Right ventricle myocardium inferior (tissue), 1 donor: ENCODE data around the gene SIRT1. TPM values are rescaled to one million over a fixed set of nuclear protein-coding genes. Genes with fewer than 3 reads are reported as not detected.
"Not testable (repeated sequence)": the region's sequence is repeated elsewhere in the genome, so short reads cannot be mapped to it uniquely, and the experiment has no call there.

Source experiments
- ATAC-seq: fragments of 200-7000 bp; cut with Tn5 transposase; one replicate; pipeline ENCODE4 v1.9.1; 2020; ENCODE audit warnings: mild to moderate bottlenecking, moderate library complexity
- DNase-seq: peaks from one replicate; pipeline ENCODE4 v3.0.0; 2021; ENCODE audit errors: missing footprints
- intact Hi-C: fragments of 100-400 bp; cut with DNase I; formaldehyde crosslinking; loops from one replicate; pipeline ENCODE4 v1.11.0; 2022
- total RNA-seq: library from RNA; stranded (reverse); fragmentation: NEBNext Ultra II Directional; extraction: Animal tissue kit (Norgen Biotek cat#: 25700); gene quantifications from one replicate; pipeline ENCODE4 v1.2.1, GENCODE V29; 2021
- donor health status: DM: no; HTN: yes; CAD: no; lungs with severe emphysema.

Gene SIRT1
- total RNA-seq, 1 donor from 2014 or later: 10.9 TPM

DNA sequence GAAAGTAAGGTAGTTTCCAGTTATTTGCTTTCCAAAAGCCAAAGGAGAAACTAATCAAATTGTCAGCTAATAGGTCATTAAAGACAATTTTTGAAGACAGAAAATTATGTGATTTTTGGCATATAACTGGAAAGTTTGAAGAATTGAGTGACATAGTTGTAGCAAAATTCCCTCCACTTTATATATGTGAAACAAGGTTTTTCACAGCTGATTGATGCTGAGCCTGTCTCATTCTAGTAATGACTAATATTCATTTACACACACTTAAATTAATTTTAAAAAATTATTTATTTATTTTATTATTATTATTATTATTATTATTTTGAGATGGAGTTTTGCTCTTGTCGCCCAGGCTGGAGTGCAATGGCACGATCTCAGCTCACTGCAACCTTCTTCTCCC lies 16.3 kb upstream of the SIRT1 start:
- intact Hi-C loops: no loop called here
- ATAC-seq (no peak), DNase-seq (no peak)

DNA sequence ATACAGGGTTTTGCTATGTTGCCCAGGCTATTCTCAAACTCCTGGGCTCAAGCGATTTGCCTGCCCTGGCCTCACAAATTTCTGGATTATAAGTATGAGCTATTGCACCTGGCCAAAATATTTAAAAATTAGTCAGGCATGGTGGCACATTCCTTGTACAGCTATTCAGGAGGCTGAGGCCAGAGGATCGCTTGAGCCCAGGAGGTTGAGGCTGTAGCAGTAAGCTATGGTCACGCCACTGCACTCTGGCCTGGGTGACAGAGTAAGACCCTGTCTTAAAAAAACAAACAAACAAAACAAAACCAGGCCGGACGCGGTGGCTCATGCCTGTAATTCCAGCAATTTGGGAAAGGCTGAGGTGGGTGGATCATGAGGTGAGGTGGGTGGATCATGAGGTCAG lies 14.5 kb upstream of the SIRT1 start:
- ATAC-seq (no peak), DNase-seq (no peak)
- intact Hi-C loops: no loop called here

DNA sequence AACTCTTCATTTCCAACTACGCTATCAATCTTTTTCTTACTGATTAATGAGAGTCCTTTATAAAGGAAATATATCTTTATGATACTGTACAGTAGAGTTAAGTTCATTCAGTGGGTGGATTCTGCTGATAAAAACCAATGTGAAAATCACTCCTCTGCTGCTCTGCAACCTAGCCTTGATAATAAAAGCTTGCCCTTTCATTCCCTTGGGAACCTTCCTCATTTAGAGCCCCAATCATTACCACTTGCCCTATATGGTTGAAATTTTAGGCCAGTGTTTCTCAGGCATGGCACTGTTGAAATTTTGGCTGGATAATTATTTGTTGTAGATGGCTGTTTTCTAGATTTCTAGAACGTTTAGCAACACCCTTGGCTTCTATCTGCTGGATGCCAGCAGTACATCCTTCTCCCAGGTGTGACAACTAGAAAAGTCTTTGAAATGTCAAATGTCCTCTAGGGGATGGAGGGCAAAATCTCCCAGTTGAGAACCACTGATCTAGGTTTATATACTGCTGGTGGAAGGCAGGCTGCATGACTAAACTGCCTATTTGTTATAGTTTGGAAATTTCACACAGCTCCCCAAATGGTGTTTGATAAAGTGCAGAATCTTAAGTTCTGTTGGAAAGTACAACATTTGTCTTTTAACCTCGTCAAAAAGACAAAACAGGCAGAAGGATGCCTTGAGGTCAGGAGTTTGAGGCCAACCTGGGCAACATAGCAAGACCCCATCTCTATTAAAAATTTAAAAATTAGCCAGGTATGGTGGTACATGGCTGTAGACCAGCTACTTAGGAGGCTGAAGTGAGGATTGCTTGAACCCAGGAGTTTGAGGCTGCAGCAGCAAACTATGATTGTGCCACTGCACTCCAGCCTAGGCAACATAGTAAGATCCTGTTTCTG lies 8.9 kb upstream of the SIRT1 start:
- ATAC-seq: no peak
- no peak for DNase-seq
- intact Hi-C loops: no loop called here

DNA sequence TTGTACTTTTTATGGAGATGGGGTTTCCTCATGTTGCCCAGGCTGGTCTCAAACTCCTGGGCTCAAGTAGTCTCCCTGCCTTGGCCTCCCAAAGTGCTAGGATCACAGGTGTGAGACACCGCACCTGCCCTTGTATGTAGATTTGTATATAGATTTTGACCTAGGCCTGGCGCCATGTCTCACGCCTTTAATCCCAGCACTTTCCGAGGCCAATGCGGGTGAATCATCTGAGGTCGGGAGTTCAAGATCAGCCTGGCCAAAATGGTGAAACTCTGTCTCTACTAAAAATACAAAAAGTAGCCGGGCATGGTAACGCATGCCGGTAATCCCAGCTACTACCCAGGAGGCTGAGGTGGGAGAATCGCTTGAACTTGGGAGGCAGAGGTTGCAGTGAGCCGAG lies 7.0 kb upstream of the SIRT1 start:
- intact Hi-C loops, DNase-seq, ATAC-seq: not testable (repeated sequence)

DNA sequence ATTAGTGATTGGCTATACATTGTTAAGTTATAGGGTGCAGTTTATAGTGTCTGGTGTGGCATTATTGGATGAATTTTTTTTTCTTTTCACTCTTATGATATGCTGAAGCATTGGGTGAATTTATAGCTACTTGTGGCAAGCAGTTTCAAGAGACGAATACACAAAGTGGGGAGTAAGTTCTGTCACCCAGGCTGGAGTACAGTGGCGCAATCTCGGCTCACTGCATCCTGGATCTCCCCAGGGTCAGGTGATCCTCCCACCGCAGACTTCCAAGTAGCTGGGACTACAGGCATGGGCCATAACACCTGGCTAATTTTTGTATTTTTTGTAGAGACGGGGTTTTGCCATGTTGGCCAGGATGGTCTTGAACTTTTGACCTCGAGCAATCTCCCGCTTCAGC lies 6.3 kb upstream of the SIRT1 start:
- no peak for DNase-seq
- no peak for ATAC-seq
- intact Hi-C loops: no loop called here

DNA sequence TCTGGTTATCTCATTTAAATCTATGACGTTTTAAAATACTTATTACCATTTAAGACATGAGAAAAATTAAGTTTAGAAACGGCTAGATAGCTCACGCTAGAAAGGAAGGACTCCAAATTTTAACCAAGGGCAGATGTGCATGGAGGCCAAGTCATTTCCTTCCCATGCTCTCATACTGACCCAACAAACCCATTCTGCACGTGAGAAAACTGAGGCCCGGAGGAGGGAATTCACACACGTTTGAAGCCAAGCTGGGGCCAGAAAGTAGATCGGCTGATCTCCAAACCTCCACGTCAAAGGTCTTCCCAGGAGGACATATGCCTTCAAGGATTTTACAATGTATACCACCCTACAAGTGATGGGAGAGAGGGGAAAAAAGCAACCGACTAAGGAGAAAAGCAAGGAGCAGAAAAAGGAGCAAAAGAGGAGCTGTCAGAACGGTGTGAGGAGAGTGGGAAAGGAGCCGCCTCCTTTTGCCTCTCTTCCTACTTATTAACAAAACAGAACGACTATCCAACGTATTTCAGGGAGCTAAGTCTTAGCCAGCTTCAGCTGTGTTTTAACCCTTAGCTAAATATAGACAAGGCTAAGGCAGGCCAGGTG lies 645 bp upstream of the SIRT1 start:
- ATAC-seq (no peak), DNase-seq (no peak)
- intact Hi-C loops: loop anchor here (2.0 to 10.0 kb wide), 2 partner anchors 191 to 447 kb away; partner anchors contain the start of gene HERC4

DNA sequence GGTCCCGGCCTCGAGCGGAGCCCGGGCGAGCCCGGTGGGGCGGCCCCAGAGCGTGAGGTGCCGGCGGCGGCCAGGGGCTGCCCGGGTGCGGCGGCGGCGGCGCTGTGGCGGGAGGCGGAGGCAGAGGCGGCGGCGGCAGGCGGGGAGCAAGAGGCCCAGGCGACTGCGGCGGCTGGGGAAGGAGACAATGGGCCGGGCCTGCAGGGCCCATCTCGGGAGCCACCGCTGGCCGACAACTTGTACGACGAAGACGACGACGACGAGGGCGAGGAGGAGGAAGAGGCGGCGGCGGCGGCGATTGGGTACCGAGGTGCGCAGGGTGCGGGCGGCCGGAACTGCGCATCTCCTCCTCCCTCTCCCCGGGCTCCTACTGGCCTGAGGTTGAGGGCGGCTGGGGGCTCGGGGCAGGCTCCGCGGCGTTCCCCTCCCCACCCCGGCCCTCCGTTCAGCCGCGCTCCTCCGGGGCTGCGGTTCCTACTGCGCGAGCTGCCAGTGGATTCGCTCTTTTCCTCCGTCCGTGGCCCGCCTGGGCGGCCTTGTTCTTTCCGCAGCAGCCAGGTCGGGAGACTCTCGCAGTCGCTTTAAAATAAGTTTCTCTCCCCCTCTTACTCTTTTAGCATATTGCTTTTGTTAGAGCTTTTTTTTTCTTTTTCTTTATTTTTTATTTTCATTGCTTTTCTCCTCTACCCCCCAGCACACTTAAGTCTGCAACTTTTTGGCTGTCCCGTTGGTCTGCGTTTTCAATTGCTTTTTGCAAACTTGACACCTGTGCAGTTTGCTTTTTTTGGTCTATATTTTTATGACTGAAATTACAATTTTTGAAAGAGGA lies 600 bp downstream of the SIRT1 start:
- intact Hi-C loops: loop anchor here (2.0 to 10.0 kb wide), 2 partner anchors 190 to 446 kb away; partner anchors contain the start of gene HERC4
- DNase-seq: peak; percentile 92
- ATAC-seq: peak; percentile 82

DNA sequence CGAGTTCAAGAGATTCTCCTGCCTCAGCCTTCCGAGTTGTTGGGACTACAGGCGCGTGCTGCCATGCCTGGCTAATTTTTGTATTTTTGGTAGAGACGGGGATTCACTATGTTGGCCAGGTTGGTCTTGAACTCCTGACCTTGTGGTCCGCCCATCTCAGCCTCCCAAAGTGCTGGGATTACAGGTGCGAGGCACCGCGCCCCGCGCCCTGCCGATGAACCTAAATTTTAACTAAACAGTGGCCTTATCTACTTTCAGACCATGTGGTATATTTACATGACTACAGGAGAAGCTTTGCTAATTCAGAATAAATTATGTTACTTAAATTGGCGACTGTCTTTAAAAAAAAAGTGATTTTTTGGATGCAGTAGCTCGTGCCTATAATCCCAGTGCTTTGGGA lies 9.2 kb downstream of the SIRT1 start:
- ATAC-seq (no peak), DNase-seq (no peak)
- intact Hi-C loops: no loop called here

DNA sequence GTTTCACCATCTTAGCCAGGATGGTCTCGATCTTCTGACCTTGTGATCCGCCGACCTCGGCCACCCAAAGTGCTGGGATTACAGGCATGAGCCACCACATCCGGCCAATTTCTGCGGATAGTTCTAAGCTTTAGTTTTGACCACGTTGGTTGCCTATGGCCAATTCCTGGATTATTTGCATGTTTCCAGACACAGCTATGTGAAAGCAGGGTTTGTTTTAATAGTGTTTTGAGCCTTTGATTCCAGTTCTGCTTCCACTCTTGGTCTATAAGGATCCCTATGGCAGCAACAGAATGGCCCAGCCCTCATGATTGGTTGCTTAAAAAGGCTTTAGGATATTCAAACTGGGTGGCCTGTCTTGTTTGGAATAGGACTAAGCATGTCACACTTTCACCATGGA lies 19.1 kb downstream of the SIRT1 start:
- no peak for DNase-seq
- intact Hi-C loops: no loop called here

DNA sequence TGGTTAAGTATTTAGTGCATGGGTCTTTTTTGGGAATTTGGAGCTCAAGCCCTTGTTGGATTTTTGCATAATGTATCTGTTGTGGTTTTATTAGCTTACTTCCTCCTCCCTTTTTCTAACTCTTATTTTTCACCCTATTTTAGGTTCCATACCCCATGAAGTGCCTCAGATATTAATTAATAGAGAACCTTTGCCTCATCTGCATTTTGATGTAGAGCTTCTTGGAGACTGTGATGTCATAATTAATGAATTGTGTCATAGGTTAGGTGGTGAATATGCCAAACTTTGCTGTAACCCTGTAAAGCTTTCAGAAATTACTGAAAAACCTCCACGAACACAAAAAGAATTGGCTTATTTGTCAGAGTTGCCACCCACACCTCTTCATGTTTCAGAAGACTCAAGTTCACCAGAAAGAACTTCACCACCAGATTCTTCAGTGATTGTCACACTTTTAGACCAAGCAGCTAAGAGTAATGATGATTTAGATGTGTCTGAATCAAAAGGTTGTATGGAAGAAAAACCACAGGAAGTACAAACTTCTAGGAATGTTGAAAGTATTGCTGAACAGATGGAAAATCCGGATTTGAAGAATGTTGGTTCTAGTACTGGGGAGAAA lies 28.0 kb downstream of the SIRT1 start:
- DNase-seq (no peak), ATAC-seq (no peak)
- intact Hi-C loops: no loop called here

More for the DNA sequence above, 19.1 kb downstream of the SIRT1 start:
- no peak for ATAC-seq

DNA sequence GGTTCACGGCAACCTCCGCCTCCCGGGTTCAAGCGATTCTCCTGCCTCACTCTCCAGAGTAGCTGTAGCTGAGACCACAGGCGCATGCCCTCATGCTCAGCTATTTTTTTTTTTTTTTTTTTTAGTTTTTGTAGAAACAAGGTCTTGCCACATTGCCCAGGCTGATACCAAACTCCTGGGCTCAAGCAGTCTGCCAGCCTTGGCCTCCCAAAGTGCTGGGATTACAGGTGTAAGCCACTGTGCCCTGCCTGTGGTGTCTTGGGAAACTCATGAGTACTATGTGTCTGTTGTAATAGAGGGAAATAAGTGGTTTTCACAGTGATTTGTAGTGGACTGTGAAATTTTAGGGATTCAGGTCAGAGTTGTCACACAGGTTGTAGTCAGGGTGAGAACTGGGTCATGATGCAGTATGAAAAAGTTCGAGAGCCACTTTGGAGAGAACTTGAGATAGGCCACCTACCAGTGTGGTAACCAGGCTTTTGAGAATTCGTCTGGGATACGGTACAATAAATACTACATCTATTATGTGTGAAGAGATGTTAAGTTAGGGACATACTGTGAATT lies 30.4 kb downstream of the SIRT1 start:
- DNase-seq (no peak), ATAC-seq (no peak)
- intact Hi-C loops: no loop called here

DNA sequence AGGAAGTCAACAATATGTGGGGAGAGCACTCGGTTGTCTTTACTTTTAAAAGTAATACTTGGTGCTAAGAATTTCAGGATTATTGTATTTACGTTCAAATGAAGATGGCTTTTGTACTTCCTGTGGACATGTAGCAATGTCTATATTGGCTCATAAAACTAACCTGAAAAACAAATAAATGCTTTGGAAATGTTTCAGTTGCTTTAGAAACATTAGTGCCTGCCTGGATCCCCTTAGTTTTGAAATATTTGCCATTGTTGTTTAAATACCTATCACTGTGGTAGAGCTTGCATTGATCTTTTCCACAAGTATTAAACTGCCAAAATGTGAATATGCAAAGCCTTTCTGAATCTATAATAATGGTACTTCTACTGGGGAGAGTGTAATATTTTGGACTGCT lies 32.7 kb downstream of the SIRT1 start:
- intact Hi-C loops: no loop called here

DNA sequence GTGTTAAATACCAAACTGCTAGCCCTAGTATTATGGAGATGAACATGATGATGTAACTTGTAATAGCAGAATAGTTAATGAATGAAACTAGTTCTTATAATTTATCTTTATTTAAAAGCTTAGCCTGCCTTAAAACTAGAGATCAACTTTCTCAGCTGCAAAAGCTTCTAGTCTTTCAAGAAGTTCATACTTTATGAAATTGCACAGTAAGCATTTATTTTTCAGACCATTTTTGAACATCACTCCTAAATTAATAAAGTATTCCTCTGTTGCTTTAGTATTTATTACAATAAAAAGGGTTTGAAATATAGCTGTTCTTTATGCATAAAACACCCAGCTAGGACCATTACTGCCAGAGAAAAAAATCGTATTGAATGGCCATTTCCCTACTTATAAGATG lies 33.2 kb downstream of the SIRT1 start:
- intact Hi-C loops: no loop called here
- ATAC-seq: no peak
- no peak for DNase-seq

More for the DNA sequence above, 32.7 kb downstream of the SIRT1 start:
- ATAC-seq: no peak
- no peak for DNase-seq

DNA sequence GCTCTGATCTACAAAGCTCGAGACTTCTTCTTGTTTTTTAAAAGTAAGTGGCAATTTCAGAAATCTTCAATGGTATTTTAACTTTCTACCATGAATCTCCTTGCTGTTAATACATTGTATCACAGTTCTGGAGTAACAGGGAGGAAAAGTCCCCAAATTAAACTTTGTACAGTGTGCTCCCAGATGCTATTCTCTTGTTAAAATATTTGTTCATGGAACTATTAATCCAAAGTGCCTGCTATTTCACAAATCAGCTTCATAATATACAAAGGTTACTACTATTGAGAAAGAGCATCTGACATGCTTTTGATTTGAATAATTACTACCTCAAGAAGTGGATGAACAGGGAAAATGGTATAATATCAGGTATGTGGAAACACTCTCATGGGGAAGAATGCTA lies 36.6 kb downstream of the SIRT1 start:
- intact Hi-C loops: no loop called here
- DNase-seq: no peak
- no peak for ATAC-seq

DNA sequence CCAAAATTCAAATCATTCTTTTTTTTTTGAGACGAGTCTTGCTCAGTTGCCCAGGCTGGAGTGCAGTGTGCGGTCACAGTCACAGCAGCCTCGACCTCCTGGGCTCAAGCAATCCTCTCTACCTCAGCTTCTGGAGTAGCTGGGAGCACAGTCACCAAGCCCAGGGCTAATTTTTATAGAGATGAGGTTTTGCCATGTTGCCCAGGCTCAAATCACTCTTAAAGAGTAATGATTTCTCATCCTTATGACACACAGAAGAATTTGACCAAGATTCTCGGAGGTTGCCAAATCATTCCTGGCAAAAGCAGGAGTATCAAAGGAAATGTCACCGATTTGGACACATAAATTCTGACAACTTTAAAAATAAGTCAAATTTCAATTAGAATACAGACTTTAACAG lies 39.1 kb downstream of the SIRT1 start:
- ATAC-seq: no peak
- no peak for DNase-seq
- intact Hi-C loops: no loop called here

DNA sequence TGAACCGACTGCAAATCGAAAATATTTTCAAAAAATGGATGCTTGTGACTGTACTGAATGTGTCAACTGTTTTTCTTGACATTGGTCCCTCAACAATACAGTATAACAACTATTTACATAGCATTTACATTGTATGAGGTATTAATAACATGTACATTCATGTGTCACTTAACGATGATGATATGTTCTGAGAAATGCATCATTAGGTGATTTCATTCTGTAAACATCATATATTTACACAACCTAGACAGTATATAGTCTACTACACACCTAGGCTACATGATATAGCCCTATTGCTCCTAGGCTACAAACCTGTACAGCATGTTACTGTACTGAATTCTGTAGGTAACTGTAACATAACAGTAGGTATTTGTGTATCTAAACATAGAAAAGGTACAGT lies 39.7 kb downstream of the SIRT1 start:
- ATAC-seq (no peak), DNase-seq (no peak)
- intact Hi-C loops: no loop called here

DNA sequence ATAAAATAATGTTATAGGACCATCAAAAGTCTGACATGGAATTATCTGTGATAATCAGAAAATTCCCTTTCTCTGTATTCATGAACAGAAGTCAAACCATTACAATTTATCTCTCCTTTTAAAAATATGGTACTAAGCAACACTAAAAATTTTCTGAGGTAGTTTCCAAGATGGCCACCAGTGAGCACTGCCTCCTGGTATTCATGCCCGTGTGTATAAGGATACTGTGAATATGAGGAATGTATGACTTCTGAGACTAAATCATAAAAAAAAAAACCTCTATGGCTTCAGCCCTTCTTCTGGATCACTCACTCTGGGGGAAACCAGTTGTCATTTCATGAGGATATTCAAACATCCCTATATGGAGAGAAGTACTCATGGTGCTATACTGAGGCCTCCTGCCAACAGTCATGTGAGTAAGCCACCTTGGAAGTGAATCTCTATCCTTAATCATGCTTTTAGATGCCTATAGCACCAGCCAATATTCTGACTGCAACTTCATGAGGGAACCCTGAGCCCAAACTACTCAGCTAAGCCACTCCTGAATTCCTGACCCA lies 41.1 kb downstream of the SIRT1 start:
- intact Hi-C loops: no loop called here
- ATAC-seq: no peak

DNA sequence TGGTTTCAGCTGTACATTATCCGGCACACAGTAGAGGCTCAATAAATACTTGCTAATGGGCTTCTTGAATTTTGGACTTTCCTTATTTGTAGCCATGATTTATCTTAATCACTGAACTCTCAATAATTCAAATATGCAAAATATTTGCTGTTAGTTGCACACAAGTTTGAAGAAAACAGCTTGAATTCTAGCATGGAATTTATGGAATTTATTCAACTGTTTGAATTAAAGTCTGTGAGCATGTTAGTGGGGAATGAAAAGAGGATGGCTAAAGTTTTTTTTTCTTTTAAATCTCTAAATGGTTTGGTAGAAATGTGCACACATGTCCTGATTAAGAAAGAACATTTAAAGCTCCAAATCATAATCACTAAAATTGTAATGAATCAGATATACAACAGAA lies 42.5 kb downstream of the SIRT1 start:
- intact Hi-C loops: no loop called here
- no peak for DNase-seq
- no peak for ATAC-seq

More for the DNA sequence above, 41.1 kb downstream of the SIRT1 start:
- DNase-seq: no peak
